ENCODE data around the gene GRIA3. TPM values are rescaled to one million over a fixed set of nuclear protein-coding genes. Genes with fewer than 3 reads are reported as not detected.

The GRIA3 gene
- total RNA-seq, 1 donor from 2014 or later = 12.4 TPM

GRCh38 chrX:123170546-123170945, 13.5 kb upstream of the GRIA3 start:
- H3K9me3 Mint-ChIP-seq = no peaks in the 10 kb centered on the region
- no peaks in the 10 kb centered on the region for H3K4me1 Mint-ChIP-seq (ENCODE audit: unreplicated experiment)
- no peaks in the 10 kb centered on the region for H3K36me3 Mint-ChIP-seq
- no peak overlapping the region for H3K27ac Mint-ChIP-seq
- no peaks in the 10 kb centered on the region for H3K27me3 Mint-ChIP-seq
- no peak overlapping the region for H3K4me3 Mint-ChIP-seq
- no peak for TF ChIP-seq CTCF (conservative IDR thresholded peaks at IDR 0.05)
- DNase-seq (ENCODE audit: extremely low spot score, unreplicated experiment) = no peak

GRCh38 chrX:123171781-123172180, 12.3 kb upstream of the GRIA3 start:
- Mint-ChIP-seq H3K36me3 (no peaks in the 10 kb centered on the region), H3K4me1 (ENCODE audit: unreplicated experiment) (no peaks in the 10 kb centered on the region), H3K27me3 (no peaks in the 10 kb centered on the region), H3K4me3 (no peak overlapping the region), H3K9me3 (no peaks in the 10 kb centered on the region), H3K27ac (no peak overlapping the region)
- no peak for DNase-seq (ENCODE audit: extremely low spot score, unreplicated experiment)
- TF ChIP-seq CTCF (conservative IDR thresholded peaks at IDR 0.05) = no peak

GRCh38 chrX:123172869-123173268, 11.2 kb upstream of the GRIA3 start:
- Mint-ChIP-seq H3K4me3 (no peak overlapping the region), H3K36me3 (no peaks in the 10 kb centered on the region), H3K9me3 (no peaks in the 10 kb centered on the region), H3K27me3 (no peaks in the 10 kb centered on the region), H3K4me1 (ENCODE audit: unreplicated experiment) (no peaks in the 10 kb centered on the region), H3K27ac (no peak overlapping the region)
- no peak for TF ChIP-seq CTCF (conservative IDR thresholded peaks at IDR 0.05)
- no peak for DNase-seq (ENCODE audit: extremely low spot score, unreplicated experiment)

- H3K27ac Mint-ChIP-seq = no peak overlapping the region
- no peak overlapping the region for H3K4me3 Mint-ChIP-seq
- peak; percentile 60 for TF ChIP-seq CTCF (conservative IDR thresholded peaks at IDR 0.05)
- H3K4me1 Mint-ChIP-seq (ENCODE audit: unreplicated experiment) = no peaks in the 10 kb centered on the region
- H3K36me3 Mint-ChIP-seq = no peaks in the 10 kb centered on the region
- no peaks in the 10 kb centered on the region for H3K27me3 Mint-ChIP-seq
- H3K9me3 Mint-ChIP-seq = no peaks in the 10 kb centered on the region
- no peak for DNase-seq (ENCODE audit: extremely low spot score, unreplicated experiment)
These were observed 10.2 kb upstream of the GRIA3 start for GRCh38 chrX:123173833-123174232.

- Mint-ChIP-seq H3K27ac (no peak overlapping the region), H3K36me3 (no peaks in the 10 kb centered on the region), H3K9me3 (no peaks in the 10 kb centered on the region), H3K4me1 (ENCODE audit: unreplicated experiment) (no peaks in the 10 kb centered on the region), H3K4me3 (no peak overlapping the region), H3K27me3 (no peaks in the 10 kb centered on the region)
- TF ChIP-seq CTCF (conservative IDR thresholded peaks at IDR 0.05) = no peak
- no peak for DNase-seq (ENCODE audit: extremely low spot score, unreplicated experiment)
These were observed 8.5 kb upstream of the GRIA3 start for GRCh38 chrX:123175366-123176122.
